Measurements from ENCODE around the gene UNC93B1.
A peak's percentile ranks its signal among the peaks of the same experiment; 100 is the strongest.

The UNC93B1 gene

GRCh38 chr11:68043349-68044144, 39.6 kb upstream of the UNC93B1 start:
- peaks cover 34% of the 10 kb centered on the region for H3K36me3 Mint-ChIP-seq (ENCODE audit: insufficient read depth)
- H3K4me1 Mint-ChIP-seq (ENCODE audit: low read depth in 2 of 2), result peaks cover 15 to 23% of the 10 kb centered on the region in 2 donors
- no peak overlapping the region for H3K4me3 Mint-ChIP-seq
- H3K27ac Mint-ChIP-seq, result no peak overlapping the region
- no peak for DNase-seq
- ATAC-seq (replicated peaks), result no peak
- no peaks in the 10 kb centered on the region for H3K9me3 Mint-ChIP-seq
- no peaks in the 10 kb centered on the region for H3K27me3 Mint-ChIP-seq

- DNase-seq (no peak), ATAC-seq (replicated peaks) (no peak)
- Mint-ChIP-seq H3K4me3 (no peak overlapping the region), H3K27me3 (no peaks in the 10 kb centered on the region), H3K27ac (no peak overlapping the region), H3K4me1 (ENCODE audit: low read depth in 2 of 2) (peaks cover 15 to 23% of the 10 kb centered on the region in 2 donors), H3K9me3 (no peaks in the 10 kb centered on the region), H3K36me3 (ENCODE audit: insufficient read depth) (peaks cover 28% of the 10 kb centered on the region)
Observed at GRCh38 chr11:68043029-68043348, 39.1 kb upstream of the UNC93B1 start.

GRCh38 chr11:68042219-68043028, 38.5 kb upstream of the UNC93B1 start:
- Mint-ChIP-seq H3K9me3 (no peaks in the 10 kb centered on the region), H3K4me3 (peak overlapping the region in 1 of 2 donors; percentile 96), H3K27me3 (no peaks in the 10 kb centered on the region), H3K36me3 (ENCODE audit: insufficient read depth) (peaks cover 25% of the 10 kb centered on the region), H3K27ac (peak overlapping the region in 1 of 2 donors; percentile 98), H3K4me1 (ENCODE audit: low read depth in 2 of 2) (peaks cover 17 to 26% of the 10 kb centered on the region in 2 donors)
- no peak for DNase-seq
- no peak for ATAC-seq (replicated peaks)

- ATAC-seq (replicated peaks), result no peak
- H3K9me3 Mint-ChIP-seq, result no peaks in the 10 kb centered on the region
- H3K27me3 Mint-ChIP-seq, result no peaks in the 10 kb centered on the region
- peak overlapping the region in 1 of 2 donors; percentile 96 for H3K4me3 Mint-ChIP-seq
- peaks cover 24 to 33% of the 10 kb centered on the region in 2 donors for H3K4me1 Mint-ChIP-seq (ENCODE audit: low read depth in 2 of 2)
- H3K36me3 Mint-ChIP-seq (ENCODE audit: insufficient read depth), result peaks cover 24% of the 10 kb centered on the region
- peak overlapping the region in 1 of 2 donors; percentile 98 for H3K27ac Mint-ChIP-seq
- no peak for DNase-seq
Observed at GRCh38 chr11:68041617-68042218, 37.8 kb upstream of the UNC93B1 start.

GRCh38 chr11:68040957-68041591, 37.2 kb upstream of the UNC93B1 start:
- Mint-ChIP-seq H3K36me3 (ENCODE audit: insufficient read depth) (peaks cover 18% of the 10 kb centered on the region), H3K27ac (peak overlapping the region; percentile 98), H3K4me3 (peak overlapping the region; percentile 92 to 96), H3K4me1 (ENCODE audit: low read depth in 2 of 2) (peaks cover 31 to 38% of the 10 kb centered on the region in 2 donors), H3K9me3 (no peaks in the 10 kb centered on the region), H3K27me3 (no peaks in the 10 kb centered on the region)
- ATAC-seq (replicated peaks) (no peak), DNase-seq (no peak)

GRCh38 chr11:68040101-68040956, 36.4 kb upstream of the UNC93B1 start:
- H3K4me1 Mint-ChIP-seq (ENCODE audit: low read depth in 2 of 2), result peaks cover 34 to 40% of the 10 kb centered on the region in 2 donors
- no peaks in the 10 kb centered on the region for H3K27me3 Mint-ChIP-seq
- peak overlapping the region; percentile 92 to 96 for H3K4me3 Mint-ChIP-seq
- H3K27ac Mint-ChIP-seq, result peak overlapping the region; percentile 98
- ATAC-seq (replicated peaks), result peak; percentile 66
- H3K9me3 Mint-ChIP-seq, result no peaks in the 10 kb centered on the region
- peak; percentile 43 to 52 (median 49) for DNase-seq
- H3K36me3 Mint-ChIP-seq (ENCODE audit: insufficient read depth), result peaks cover 17% of the 10 kb centered on the region

GRCh38 chr11:68039526-68040086, 35.7 kb upstream of the UNC93B1 start:
- ATAC-seq (replicated peaks) (peak; percentile 1), DNase-seq (no peak)
- Mint-ChIP-seq H3K36me3 (ENCODE audit: insufficient read depth) (peaks cover 22% of the 10 kb centered on the region), H3K4me3 (peak overlapping the region; percentile 92 to 96), H3K27me3 (no peaks in the 10 kb centered on the region), H3K4me1 (ENCODE audit: low read depth in 2 of 2) (peaks cover 34 to 40% of the 10 kb centered on the region in 2 donors), H3K9me3 (no peaks in the 10 kb centered on the region), H3K27ac (peak overlapping the region; percentile 98)

GRCh38 chr11:68038718-68039525, 35.0 kb upstream of the UNC93B1 start, which contains the start of gene TCIRG1:
Gene TCIRG1 (plus strand): TSS chr11:68039025. CDS start chr11:68041272, 2,247 bp downstream.
- H3K9me3 Mint-ChIP-seq, result no peaks in the 10 kb centered on the region
- H3K27me3 Mint-ChIP-seq, result no peaks in the 10 kb centered on the region
- H3K36me3 Mint-ChIP-seq (ENCODE audit: insufficient read depth), result peaks cover 24% of the 10 kb centered on the region
- peak within 1 kb of the TSS; percentile 92 to 96 for H3K4me3 Mint-ChIP-seq
- H3K27ac Mint-ChIP-seq, result peak within 1 kb of the TSS; percentile 98
- ATAC-seq (replicated peaks), result peak; percentile 48
- H3K4me1 Mint-ChIP-seq (ENCODE audit: low read depth in 2 of 2), result peaks cover 34 to 38% of the 10 kb centered on the region in 2 donors
- DNase-seq, result peak in 2 of 3 experiments; percentile 26 to 27

- Mint-ChIP-seq H3K4me3 (peak overlapping the region; percentile 92 to 96), H3K9me3 (no peaks in the 10 kb centered on the region), H3K27ac (peak overlapping the region; percentile 98), H3K27me3 (no peaks in the 10 kb centered on the region), H3K4me1 (ENCODE audit: low read depth in 2 of 2) (peaks cover 34 to 40% of the 10 kb centered on the region in 2 donors), H3K36me3 (ENCODE audit: insufficient read depth) (peaks cover 24% of the 10 kb centered on the region)
- DNase-seq (no peak), ATAC-seq (replicated peaks) (no peak)
Observed at GRCh38 chr11:68038226-68038717, 34.4 kb upstream of the UNC93B1 start.

GRCh38 chr11:68037411-68038225, 33.7 kb upstream of the UNC93B1 start:
- peak overlapping the region; percentile 66 to 96 for H3K4me3 Mint-ChIP-seq
- peaks cover 34 to 40% of the 10 kb centered on the region in 2 donors for H3K4me1 Mint-ChIP-seq (ENCODE audit: low read depth in 2 of 2)
- no peak for ATAC-seq (replicated peaks)
- peaks cover 24% of the 10 kb centered on the region for H3K36me3 Mint-ChIP-seq (ENCODE audit: insufficient read depth)
- no peak for DNase-seq
- H3K27ac Mint-ChIP-seq, result peak overlapping the region; percentile 98
- H3K27me3 Mint-ChIP-seq, result no peaks in the 10 kb centered on the region
- H3K9me3 Mint-ChIP-seq, result no peaks in the 10 kb centered on the region

Data from effector memory CD8-positive, alpha-beta T cell (primary cell).